Measurements from ENCODE around the gene NDUFS8.
A peak's percentile ranks its signal among the peaks of the same experiment; 100 is the strongest.

The NDUFS8 gene

DNA sequence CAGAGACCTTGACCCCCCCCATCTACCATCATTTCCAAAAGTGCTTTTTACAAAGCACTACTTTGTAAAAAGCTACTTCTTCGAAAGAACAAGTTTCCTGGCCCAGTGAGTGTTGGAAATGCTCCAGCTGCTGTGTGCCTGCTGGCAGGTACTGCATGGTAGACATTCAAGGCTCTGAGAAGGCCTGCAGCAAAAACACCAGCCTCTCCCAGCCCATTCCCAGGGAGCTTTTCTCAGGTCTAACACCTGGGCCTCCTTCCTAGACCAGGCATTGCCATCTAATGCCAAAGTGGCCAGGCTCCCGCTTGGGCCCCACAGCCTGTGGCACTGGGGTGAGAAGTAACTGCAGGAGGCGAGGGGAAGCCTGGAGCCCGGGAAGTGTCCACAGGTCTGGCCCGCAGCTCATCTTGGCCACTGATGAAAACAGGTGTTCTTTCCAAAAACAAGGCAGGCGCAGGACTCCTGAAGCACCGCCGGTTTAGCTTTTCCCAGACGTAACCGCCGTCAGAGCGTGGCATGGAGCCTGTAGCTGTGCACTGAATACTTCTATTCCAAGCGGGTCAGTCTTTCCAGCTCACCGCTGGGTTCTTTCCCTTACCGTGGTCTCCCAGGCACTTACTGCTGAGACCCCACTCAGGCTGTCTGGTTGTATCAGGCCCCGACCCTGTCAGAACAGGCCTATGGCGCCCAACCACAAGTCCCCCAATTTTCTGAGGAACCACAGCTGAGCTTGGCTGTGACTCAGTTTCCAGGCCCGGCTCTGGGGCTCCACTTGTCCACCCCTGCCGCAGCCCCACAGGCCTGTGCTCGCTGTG, 7.1 kb downstream of the NDUFS8 start:
- no peak for DNase-seq

DNA sequence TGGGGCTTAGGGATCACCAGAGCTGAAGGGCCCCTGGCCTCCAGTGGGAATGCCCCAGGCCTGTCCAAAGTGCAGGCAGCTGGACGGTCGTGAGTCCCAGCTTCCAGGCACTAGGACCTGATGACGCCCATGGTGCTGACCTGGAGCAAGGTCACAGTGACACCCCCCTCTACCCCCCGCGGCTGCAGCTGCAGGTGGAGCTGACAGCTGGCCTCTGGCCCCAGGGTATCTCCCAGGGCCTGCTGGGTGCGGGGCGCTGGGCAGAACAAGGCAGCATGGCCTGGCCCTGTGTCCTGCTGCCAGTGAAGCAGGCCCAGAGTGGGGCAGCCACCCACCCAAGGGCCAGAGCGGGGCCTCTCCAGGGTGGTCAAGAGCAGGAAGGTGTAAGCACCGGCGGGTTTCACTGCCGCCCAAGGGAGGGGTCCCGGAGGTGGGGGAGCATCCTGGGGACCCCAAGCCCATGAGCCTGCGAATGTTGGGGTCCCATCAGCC, 7.8 kb downstream of the NDUFS8 start:
- no peak for DNase-seq

DNA sequence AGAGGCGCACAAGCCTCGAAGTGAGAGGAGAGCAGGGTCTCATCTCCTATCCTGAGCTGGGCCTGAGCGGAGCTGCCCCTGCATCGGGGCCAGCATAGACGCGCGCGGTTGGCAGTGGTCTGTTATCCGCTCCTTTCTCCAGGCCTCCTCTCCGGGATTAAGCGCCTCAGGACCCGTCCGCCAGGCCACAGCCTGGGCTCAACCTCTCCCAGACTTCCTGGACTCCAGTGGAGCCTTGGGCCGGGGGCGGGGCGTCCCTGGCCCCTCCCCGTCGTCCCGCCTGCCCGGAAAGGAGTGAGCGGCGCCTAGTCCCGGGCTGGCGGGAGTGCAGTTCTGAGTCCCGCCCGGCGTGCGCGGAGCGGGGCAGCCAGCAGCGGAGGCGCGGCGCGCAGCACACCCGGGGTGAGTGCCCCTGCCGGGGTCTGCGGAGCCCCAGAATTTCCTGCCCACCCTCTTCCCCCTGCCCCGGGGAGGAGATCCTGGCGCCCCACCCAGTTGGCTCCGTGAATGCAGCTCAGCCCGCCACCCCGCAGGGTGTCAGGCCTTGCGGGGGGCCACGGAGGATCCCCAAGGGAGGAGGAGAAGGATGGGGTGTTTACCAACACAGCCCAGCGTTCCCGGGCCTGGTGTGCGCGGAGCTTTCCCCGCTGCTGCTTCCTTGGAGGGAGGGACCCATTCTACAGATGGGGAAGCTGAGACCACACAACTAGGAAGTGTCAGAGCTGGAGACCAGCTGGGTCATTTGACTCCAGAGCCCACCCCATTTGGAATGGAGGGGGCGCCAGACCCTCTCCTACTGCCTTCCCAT, 8.4 kb downstream of the NDUFS8 start, which contains the start of gene TCIRG1:
Gene TCIRG1, plus strand, starts transcription at position 308 of the 808 bp plus-strand sequence. CDS start 2,247 bp downstream, outside the sequence.
- DNase-seq, result peak in 1 of 2 donors; percentile 38

DNA sequence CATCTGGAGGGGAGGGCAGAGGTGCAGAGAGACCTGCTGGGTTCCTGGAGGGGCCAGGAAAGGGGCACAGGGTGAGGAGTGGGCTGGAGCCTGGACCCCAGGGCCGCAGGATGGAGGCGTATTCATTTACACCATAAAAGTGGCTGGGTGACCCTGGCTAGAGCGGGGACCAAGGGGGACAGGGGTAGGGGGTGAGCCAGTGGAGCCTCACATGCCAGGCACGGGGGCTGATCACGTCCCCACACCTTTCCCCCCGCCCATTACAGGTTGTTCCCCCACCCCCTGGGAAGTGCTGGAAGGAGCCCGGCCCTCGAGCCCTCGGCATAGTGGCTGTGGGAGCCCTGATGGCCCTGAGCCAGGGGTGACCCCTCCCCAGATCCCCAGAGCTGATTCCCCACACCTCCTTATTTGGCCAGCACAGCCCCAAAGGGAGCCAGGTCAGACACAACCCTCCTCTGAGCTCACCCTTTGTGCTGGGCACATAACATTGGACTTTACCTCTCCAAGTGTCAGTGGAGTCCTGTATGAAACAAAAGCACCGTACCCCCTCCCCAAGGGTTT, 9.1 kb downstream of the NDUFS8 start:
- DNase-seq, result no peak

DNA sequence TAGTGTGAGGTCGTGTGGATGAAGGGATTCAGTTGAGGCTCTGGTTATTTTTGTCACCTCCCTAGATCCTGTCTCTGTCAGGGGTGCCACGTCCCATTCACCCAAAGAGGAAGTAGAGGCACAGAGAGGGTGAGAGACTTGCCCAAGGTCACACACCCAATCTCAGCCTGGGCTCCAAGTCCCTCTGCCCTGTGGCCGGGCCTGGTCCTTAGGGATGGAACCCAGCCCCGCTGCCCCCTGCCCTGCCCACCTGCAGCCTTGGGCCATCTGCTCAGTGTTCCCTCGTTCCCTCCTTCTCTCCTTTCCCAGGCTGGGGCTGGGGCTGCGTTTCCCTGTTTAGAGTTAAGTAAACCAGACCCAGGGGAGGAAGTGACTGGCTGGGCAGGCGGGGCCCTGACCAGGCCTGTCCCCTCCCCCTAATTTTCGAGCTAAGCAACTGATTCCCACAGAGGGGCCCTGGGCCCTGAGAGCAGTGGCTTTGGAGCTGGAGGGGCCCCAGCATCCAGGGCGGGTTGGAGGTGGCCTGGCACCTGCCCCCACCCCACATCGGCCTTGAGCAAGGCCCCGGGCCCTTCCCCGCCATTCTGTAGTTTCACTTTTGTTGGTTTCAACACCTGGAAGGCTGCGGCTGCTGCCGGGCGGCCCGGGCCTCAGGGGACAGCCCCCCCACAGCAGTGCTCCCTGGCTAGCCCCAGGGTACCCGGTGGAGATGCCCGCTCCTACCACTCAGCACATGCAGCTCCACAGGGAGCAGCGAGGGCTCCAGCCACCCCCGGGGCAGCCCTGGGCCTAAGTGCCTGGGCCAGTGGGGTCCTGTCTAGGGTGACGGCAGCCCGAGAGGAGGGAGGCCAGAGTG, 9.8 kb downstream of the NDUFS8 start:
- no peak for DNase-seq

DNA sequence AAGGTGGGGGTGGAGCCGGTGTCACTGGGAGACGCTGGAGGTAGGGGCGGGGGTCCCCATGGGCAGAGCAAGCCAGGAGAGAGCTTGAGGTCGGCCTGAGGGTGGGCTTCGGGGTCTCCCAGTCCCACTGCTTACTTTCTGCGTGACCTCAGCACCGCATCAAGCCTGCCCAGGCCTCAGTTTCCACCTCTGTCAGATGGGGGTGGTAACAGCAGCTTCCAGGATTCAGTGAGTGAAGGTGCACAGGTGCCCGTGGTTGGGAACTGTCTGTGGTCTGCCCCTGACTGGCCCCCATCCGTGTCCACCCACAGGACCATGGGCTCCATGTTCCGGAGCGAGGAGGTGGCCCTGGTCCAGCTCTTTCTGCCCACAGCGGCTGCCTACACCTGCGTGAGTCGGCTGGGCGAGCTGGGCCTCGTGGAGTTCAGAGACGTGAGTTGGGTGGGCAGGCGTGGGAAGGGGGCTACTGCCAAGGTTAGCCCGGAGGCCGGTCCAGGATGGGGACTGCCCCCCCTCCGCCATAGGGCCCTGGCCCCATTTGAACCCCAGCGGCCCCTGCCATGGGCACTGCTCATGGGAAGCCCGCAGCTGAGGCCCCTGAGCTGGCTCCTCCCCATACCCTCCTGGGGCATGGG, 10.6 kb downstream of the NDUFS8 start:
- DNase-seq, result no peak

DNA sequence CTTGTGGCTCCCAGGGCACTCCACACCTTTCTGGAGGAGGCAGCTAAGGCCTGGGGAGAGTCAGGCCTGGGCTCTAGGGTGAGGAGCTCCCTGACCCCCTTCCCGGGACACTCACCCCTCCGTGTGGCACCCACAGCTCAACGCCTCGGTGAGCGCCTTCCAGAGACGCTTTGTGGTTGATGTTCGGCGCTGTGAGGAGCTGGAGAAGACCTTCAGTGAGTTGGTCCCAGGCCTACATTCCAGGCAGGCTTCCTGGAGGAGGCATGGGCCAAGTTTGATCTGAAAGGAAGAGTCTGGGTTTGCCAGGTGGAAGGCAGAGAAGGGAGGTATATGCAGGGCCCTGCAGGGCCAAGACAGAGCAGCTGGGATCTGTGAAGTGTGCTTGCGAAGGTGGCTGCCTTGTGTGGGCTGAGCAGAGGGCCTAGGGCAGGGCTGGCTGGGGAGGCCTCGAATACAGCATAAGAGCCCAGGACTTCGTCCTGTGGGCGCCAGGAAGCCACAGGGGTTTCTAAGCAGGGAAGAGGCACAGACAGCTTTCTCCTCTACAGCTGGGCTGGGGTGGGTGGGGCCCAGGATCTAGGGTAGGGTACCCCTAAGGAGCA, 11.2 kb downstream of the NDUFS8 start:
- DNase-seq, result no peak

DNA sequence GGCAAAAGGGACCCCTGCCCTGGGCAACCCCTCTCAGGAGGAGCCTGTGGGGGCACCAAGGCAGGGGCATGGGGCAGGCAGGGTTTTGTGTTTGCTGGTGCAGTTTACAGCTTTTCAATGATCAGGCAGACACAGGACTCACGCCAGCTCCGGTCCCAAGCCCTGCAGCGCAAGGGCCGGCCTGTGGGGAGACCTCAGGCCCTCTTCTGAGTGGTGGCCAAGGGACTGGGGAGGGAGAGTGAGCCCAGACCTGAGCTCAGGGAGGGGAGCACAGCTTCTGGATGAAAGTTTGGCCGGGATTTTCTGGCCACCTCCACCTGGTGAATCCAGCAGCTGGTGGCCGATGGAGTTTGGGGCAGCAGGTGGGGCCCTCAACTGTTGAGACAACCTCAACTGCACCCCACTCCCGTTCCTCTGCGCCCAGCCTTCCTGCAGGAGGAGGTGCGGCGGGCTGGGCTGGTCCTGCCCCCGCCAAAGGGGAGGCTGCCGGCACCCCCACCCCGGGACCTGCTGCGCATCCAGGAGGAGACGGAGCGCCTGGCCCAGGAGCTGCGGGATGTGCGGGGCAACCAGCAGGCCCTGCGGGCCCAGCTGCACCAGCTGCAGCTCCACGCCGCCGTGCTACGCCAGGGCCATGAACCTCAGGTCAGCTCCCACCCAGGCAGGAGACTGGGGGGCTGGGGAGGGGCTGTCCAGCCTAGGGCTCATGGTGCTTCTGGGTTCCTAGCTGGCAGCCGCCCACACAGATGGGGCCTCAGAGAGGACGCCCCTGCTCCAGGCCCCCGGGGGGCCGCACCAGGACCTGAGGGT, 11.9 kb downstream of the NDUFS8 start:
- no peak for DNase-seq

DNA sequence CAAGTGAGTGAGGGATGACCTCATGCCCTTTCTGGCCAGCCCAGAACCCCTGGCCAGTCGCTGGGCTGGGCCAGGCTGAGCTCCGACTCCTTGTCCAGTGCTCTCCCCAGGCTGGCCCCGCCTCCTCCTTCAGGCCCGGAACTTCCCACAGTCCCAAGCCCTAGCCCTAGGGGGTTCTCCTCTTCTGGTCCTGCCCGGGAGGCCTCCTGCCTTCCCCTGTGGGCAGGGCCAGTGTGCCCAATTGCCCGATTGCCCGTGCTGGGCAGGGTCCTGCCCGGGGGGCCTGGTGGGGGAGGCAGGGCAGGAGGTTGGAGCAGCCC, 12.5 kb downstream of the NDUFS8 start:
- DNase-seq, result no peak

DNA sequence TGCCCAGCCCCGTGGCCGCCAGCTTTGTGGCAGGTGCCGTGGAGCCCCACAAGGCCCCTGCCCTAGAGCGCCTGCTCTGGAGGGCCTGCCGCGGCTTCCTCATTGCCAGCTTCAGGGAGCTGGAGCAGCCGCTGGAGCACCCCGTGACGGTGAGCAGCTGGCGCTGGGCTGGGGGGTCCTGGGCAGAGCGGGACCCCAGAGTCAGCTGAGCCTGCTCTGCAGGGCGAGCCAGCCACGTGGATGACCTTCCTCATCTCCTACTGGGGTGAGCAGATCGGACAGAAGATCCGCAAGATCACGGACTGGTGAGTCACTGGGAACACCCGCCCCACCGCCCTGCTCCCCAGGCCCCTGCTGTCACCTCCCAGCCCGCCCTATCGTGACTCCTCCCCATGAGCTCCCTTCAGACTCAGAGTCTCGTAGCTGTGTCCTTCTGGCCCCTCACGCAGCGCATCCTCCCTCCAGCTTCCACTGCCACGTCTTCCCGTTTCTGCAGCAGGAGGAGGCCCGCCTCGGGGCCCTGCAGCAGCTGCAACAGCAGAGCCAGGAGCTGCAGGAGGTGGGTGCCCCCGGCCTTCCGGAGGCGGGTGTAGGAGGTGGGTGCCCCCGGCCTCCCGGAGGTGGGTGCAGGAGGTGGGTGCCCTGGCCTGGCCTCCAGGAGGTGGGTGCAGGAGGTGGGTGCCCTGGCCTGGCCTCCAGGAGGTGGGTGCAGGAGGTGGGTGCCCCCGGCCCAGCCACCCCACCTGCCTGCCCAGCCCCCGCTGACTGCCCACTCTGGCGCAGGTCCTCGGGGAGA, 13.1 kb downstream of the NDUFS8 start:
- DNase-seq, result no peak

DNA sequence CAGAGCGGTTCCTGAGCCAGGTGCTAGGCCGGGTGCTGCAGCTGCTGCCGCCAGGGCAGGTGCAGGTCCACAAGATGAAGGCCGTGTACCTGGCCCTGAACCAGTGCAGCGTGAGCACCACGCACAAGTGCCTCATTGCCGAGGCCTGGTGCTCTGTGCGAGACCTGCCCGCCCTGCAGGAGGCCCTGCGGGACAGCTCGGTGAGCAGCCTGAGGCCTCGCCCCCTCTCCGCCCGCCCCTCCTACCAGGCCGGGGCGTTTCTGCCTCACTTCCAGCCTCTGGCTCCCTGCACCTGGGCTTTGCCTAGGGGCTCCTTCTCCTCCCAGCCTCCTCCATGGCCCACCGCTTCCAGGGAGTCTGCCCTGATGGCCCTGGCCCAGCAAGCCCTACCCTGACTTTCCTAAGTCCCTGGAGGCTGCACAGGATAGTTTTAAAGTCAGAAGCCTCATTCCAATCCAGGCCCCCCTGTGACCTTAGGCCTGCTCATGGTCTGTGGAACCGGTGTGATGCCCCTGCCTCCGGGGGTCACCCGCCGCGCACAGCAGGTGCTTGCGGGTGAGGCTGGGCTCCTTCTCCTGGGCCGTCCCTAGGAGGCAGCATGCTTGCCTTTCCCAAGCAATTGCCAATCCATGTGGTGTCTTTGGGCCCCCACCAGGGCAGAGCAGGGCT, 13.8 kb downstream of the NDUFS8 start:
- DNase-seq, result no peak

DNA sequence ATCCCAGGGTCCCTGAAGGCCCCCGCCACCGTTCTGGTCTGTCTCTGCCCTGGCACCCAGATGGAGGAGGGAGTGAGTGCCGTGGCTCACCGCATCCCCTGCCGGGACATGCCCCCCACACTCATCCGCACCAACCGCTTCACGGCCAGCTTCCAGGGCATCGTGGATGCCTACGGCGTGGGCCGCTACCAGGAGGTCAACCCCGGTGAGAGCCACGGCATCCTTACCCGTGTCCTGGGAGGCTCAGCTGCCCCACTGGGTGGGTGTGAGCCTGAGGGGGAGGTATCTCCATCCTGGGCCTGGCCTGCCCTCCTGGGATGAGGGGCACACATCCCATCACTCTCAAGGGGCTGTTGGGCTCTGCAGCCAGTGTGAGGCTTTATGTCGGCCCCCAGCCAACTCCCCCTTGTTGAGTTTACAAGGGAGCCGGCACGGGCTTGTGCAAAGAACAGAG, 14.4 kb downstream of the NDUFS8 start:
- no peak for DNase-seq

DNA sequence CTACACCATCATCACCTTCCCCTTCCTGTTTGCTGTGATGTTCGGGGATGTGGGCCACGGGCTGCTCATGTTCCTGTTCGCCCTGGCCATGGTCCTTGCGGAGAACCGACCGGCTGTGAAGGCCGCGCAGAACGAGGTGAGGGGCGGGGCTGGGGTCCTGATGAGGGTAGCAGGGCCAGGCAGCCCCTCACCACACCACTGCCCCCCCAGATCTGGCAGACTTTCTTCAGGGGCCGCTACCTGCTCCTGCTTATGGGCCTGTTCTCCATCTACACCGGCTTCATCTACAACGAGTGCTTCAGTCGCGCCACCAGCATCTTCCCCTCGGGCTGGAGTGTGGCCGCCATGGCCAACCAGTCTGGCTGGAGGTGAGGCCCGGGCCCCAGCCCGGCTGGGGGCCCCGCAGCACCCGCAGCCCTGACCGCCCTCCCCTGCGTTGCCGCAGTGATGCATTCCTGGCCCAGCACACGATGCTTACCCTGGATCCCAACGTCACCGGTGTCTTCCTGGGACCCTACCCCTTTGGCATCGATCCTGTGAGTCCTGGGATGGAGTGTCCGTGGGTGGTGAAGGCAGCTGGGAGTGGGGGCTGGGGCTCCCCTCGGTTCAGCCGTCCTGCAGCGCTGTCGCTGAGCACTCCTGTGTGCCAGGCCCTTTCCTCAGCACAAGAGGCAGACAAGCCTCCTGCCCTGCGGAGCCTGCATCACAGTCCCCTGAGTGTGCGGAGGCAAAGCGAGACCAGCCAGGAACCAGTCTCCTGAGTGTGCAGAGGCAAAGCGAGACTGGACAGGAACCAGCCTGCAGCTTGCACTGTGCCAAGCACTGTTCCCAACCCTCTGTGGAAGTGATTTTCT, 17.2 kb downstream of the NDUFS8 start:
- no peak for DNase-seq

DNA sequence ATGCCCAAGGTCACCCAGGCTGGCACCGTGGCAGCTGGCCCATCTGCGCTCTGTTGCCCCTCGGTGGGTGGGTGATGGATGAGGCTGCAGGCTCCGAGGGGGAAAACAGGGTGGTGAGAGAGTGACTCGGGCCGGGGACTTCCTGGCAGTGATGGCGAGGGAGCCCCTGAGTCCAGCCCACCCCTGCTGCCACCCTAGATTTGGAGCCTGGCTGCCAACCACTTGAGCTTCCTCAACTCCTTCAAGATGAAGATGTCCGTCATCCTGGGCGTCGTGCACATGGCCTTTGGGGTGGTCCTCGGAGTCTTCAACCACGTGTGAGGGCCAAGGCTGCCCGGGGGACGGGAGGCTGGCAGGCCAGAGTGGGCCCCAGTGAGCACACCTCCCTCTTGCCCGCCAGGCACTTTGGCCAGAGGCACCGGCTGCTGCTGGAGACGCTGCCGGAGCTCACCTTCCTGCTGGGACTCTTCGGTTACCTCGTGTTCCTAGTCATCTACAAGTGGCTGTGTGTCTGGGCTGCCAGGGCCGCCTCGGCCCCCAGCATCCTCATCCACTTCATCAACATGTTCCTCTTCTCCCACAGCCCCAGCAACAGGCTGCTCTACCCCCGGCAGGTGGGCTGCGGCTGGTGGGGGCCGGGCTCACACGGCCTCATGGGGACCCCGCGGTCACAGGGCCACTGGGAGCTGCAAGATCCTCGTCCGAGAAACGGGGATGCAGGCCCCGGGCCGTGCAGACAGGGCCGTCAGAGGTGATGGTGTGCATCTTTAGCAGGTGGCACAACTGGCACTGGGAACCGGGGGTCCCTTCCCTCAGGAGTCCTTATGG, 18.4 kb downstream of the NDUFS8 start:
- no peak for DNase-seq

DNA sequence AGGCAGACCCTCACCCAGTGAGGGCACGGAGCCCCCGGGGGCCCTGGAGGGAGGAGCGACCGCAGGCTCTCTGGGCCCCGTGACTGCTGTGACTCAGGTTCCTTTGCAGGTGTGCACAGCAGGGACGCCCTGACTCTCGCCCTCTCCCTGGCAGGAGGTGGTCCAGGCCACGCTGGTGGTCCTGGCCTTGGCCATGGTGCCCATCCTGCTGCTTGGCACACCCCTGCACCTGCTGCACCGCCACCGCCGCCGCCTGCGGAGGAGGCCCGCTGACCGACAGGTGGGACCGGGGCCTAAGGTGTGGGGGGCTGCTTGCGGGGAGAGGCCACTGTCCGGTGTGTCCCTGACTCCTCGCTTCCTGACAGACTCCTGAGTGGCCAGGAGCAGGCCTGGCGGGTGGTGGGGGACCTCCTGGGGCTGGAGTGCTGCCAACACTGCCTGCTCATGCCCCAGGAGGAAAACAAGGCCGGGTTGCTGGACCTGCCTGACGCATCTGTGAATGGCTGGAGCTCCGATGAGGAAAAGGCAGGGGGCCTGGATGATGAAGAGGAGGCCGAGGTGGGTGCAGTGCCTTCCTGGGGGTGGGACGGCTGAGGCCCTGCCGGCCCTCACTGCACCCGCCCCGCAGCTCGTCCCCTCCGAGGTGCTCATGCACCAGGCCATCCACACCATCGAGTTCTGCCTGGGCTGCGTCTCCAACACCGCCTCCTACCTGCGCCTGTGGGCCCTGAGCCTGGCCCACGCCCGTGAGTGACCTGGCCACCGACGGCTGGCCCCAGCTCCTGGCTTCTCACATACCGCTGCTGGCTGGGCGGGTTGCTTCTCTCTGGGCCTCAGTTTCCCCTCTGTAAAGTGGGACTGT, 19.3 kb downstream of the NDUFS8 start:
- DNase-seq, result no peak

DNA sequence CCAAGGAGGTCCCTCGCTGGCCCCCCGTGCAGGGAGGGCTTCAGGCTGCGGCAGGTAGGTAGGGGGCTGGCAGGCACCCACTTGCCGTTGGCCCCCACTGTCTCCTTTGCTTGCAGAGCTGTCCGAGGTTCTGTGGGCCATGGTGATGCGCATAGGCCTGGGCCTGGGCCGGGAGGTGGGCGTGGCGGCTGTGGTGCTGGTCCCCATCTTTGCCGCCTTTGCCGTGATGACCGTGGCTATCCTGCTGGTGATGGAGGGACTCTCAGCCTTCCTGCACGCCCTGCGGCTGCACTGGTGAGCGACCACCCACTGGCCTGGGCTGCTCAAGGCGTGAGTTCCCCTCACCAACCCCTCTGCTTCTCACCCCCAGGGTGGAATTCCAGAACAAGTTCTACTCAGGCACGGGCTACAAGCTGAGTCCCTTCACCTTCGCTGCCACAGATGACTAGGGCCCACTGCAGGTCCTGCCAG, 19.9 kb downstream of the NDUFS8 start:
- DNase-seq, result no peak

Data from hippocampal formation (tissue), 2 donors.